Measurements from ENCODE around the gene SYT15. TPM values are rescaled to one million over a fixed set of nuclear protein-coding genes. Genes with fewer than 3 reads are reported as not detected.
"Not testable (repeated sequence)": the region's sequence is repeated elsewhere in the genome, so short reads cannot be mapped to it uniquely, and the experiment has no call there.

SYT15 gene
- polyA plus RNA-seq, 1 of the 3 experiments (the other 2 are of a cell fraction), result 0.07 TPM

DNA sequence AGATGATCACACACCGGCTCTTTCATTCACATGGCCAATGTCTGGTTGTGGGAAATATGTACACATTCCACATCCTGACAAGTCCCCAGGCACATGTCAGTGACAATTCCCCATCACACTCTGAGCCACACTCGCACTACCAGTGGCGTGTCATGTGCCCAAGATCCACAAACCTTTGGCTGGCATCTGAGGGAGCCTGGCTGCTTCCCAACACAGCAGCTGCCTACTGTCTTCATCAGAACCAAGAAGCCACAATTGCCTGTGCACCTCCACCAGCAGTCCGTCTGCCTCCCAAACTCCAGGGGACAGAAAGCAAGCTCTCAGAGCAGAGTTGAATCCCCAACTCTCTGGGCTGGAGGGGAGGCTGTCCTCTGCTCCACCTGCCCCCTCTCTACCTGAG, 6.2 kb upstream of the SYT15 start:
- H3F3A ChIP-seq (replicated peaks; ENCODE audit: insufficient read depth); H3K9me3 ChIP-seq; H3K9ac ChIP-seq; H3K4me3 ChIP-seq (ENCODE audit: low read depth in 2 of 2, low read length in 1 of 2); H3K27ac ChIP-seq (ENCODE audit: low read depth in 2 of 2, low read length in 1 of 2); H3K36me3 ChIP-seq (replicated peaks in 1 of 2; ENCODE audit: control insufficient read depth in 1 of 2, insufficient read depth in 2 of 2, low read length in 1 of 2); H3K27me3 ChIP-seq (ENCODE audit: insufficient read depth); DNase-seq; H3K4me1 ChIP-seq (ENCODE audit: control insufficient read depth in 1 of 2, insufficient read depth in 2 of 2, low read depth in 1 of 2, low read length in 1 of 2); H3K79me2 ChIP-seq (ENCODE audit: insufficient read depth); CTCF ChIA-PET; H2AFZ ChIP-seq (ENCODE audit: low read depth); POLR2A ChIA-PET; H4K20me1 ChIP-seq (ENCODE audit: insufficient read depth); H3K9me2 ChIP-seq; H3K4me2 ChIP-seq: not testable (repeated sequence)
- WGBS (ENCODE audit: low lambda C conversion rate), result no CpG with 5 or more reads among the region's 4 CpGs

DNA sequence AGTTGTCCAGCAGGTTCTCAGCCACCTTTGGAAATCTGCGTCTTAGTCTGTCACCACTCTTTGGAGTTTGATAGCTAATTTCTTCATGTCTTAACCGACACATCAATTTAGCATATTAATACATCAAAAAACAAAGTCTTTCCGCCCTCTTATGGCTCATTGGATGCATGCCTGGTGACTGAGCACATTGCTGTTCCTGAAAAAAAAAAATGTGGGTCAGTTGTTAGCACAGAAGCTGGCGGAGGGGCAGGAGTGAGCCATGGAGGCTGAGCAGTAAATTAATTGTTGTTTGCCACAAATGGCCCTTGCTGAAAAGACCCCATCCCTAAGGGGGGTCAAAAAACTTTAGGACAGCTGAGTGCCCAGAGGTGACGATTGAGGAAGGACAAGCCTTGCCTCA, 5.6 kb upstream of the SYT15 start:
- H3K4me1 ChIP-seq (ENCODE audit: control insufficient read depth in 1 of 2, insufficient read depth in 2 of 2, low read depth in 1 of 2, low read length in 1 of 2); H3K36me3 ChIP-seq (replicated peaks in 1 of 2; ENCODE audit: control insufficient read depth in 1 of 2, insufficient read depth in 2 of 2, low read length in 1 of 2); H3K79me2 ChIP-seq (ENCODE audit: insufficient read depth); H3K9me2 ChIP-seq; H3K4me2 ChIP-seq; POLR2A ChIA-PET; H3K27ac ChIP-seq (ENCODE audit: low read depth in 2 of 2, low read length in 1 of 2); H4K20me1 ChIP-seq (ENCODE audit: insufficient read depth); H3K27me3 ChIP-seq (ENCODE audit: insufficient read depth); H3F3A ChIP-seq (replicated peaks; ENCODE audit: insufficient read depth); H3K9me3 ChIP-seq; H3K9ac ChIP-seq; CTCF ChIA-PET; H3K4me3 ChIP-seq (ENCODE audit: low read depth in 2 of 2, low read length in 1 of 2); H2AFZ ChIP-seq (ENCODE audit: low read depth); DNase-seq: not testable (repeated sequence)
- WGBS (ENCODE audit: low lambda C conversion rate), result 53% methylated on average over 4 of the region's 5 CpGs

DNA sequence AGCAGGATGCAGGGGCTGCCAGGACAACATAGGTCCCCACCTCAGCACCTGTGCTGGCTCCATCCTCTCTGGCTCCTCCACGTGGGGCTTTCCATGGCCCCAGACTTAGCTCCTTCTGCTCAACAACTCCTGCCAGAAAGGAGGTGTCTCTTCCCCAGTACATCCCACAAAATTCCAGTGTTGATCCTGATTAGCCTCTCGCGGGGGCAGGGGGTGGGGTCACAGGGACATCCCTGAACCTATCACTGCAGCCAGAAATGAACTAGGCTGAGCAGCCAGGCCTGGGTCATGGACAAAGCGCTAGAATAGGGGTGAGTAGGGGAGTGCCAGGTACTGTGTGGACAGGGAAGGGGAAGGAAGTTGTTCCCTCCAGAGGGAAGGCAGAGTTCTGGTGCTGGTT, 5.0 kb upstream of the SYT15 start:
- H3K9ac ChIP-seq; H3K9me3 ChIP-seq; H4K20me1 ChIP-seq (ENCODE audit: insufficient read depth); H3K4me1 ChIP-seq (ENCODE audit: control insufficient read depth in 1 of 2, insufficient read depth in 2 of 2, low read depth in 1 of 2, low read length in 1 of 2); H3K27me3 ChIP-seq (ENCODE audit: insufficient read depth); H3K36me3 ChIP-seq (replicated peaks in 1 of 2; ENCODE audit: control insufficient read depth in 1 of 2, insufficient read depth in 2 of 2, low read length in 1 of 2); H3K9me2 ChIP-seq; DNase-seq; H3K4me2 ChIP-seq; H3K27ac ChIP-seq (ENCODE audit: low read depth in 2 of 2, low read length in 1 of 2); H3F3A ChIP-seq (replicated peaks; ENCODE audit: insufficient read depth); H2AFZ ChIP-seq (ENCODE audit: low read depth); CTCF ChIA-PET; H3K79me2 ChIP-seq (ENCODE audit: insufficient read depth); H3K4me3 ChIP-seq (ENCODE audit: low read depth in 2 of 2, low read length in 1 of 2); POLR2A ChIA-PET: not testable (repeated sequence)
- 85% methylated on average over 4 of the region's 4 CpGs for WGBS (ENCODE audit: low lambda C conversion rate)

DNA sequence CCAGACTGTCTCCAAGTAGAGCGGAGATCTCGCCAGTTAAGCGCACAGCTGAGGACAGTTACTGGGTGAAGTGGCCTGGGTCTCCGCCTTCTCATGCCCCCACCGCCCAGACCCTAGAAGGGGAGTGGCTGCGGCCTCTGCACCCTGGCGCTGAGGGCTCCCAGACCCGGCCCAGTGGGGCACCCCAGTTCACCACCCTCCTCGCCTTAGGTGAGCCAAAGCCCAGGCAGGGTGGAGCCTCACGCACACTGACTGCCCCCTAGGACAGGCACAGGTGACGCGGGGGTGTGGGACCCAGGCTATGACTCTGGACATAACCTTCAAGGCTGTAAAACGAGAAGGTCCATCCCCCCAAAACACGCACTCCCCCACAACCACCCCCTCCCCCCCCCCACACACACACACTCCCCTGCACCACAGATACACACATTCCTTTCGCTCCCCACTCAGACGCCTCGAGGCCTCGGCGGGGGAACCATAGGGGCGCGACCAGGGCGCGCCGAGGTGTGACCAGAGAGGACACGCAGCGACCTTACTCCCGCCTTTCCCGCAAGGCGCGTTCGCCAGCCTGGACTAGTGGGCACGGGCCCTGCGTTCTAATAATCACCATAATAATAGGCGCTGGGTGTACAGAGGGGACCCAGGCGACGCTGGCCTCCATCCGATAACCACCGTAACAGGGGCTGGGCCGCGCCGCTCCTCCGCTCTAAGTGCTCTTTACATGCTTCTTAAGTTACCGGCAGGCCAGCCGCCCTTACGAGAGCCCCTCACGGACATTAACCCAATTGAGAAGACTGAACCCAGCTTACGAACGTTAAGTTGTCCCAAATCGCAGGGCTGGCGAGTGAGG, 1.1 kb upstream of the SYT15 start:
- H3K27me3 ChIP-seq (ENCODE audit: insufficient read depth); H3K79me2 ChIP-seq (ENCODE audit: insufficient read depth); CTCF ChIA-PET; DNase-seq; H3K36me3 ChIP-seq (replicated peaks in 1 of 2; ENCODE audit: control insufficient read depth in 1 of 2, insufficient read depth in 2 of 2, low read length in 1 of 2); H3K4me3 ChIP-seq (ENCODE audit: low read depth in 2 of 2, low read length in 1 of 2); POLR2A ChIA-PET; H3F3A ChIP-seq (replicated peaks; ENCODE audit: insufficient read depth); H2AFZ ChIP-seq (ENCODE audit: low read depth); H3K9me3 ChIP-seq; H3K4me1 ChIP-seq (ENCODE audit: control insufficient read depth in 1 of 2, insufficient read depth in 2 of 2, low read depth in 1 of 2, low read length in 1 of 2); H3K9ac ChIP-seq; H3K4me2 ChIP-seq; H3K27ac ChIP-seq (ENCODE audit: low read depth in 2 of 2, low read length in 1 of 2); H3K9me2 ChIP-seq; H4K20me1 ChIP-seq (ENCODE audit: insufficient read depth): not testable (repeated sequence)
- 95% methylated on average over 23 of the region's 50 CpGs for WGBS (ENCODE audit: low lambda C conversion rate)

DNA sequence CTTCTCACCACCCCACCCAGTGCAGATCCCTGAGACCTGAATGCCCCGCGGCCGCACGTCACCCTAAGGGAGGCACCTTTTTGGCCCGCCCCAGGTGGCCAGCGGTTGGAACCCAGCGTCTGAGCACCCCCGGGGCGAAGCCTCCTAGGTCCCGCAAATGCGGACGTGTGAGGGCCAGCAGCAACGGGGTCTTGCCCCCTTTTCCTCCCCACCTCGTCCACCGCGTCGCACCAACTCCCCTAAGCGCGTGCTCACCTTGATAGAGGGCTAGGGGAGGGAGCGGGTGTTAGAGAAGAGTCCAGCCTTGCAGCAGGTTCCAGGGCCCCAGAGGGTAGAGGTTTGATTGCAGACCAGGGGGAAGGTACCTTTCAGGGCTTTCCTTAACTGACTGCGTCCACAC, 450 bp downstream of the SYT15 start:
- H4K20me1 ChIP-seq (ENCODE audit: insufficient read depth); CTCF ChIA-PET; H3K4me1 ChIP-seq (ENCODE audit: control insufficient read depth in 1 of 2, insufficient read depth in 2 of 2, low read depth in 1 of 2, low read length in 1 of 2); H3K79me2 ChIP-seq (ENCODE audit: insufficient read depth); H3K4me3 ChIP-seq (ENCODE audit: low read depth in 2 of 2, low read length in 1 of 2); H3K9me3 ChIP-seq; H3K4me2 ChIP-seq; H2AFZ ChIP-seq (ENCODE audit: low read depth); H3K9ac ChIP-seq; H3K36me3 ChIP-seq (replicated peaks in 1 of 2; ENCODE audit: control insufficient read depth in 1 of 2, insufficient read depth in 2 of 2, low read length in 1 of 2); H3K27me3 ChIP-seq (ENCODE audit: insufficient read depth); H3K27ac ChIP-seq (ENCODE audit: low read depth in 2 of 2, low read length in 1 of 2); POLR2A ChIA-PET; DNase-seq; H3F3A ChIP-seq (replicated peaks; ENCODE audit: insufficient read depth); H3K9me2 ChIP-seq: not testable (repeated sequence)
- 91% methylated on average over 7 of the region's 21 CpGs for WGBS (ENCODE audit: low lambda C conversion rate)

DNA sequence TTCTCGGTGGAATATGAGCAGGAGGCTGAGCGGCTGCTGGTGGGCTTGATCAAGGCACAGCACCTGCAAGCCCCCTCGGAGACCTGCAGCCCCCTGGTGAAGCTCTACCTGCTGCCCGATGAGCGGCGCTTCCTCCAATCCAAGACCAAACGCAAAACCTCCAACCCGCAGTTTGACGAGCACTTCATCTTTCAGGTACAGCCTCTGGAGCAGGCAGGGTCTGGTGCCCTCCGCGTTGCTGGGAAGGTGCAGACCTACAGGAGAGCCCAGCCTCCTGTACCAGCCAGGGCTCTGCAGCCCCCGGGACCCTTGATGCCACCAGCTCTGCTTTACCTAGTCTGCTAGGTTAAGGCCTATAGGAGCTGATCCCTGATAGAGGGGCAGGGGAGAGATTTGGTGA, 3.1 kb downstream of the SYT15 start:
- H3K9ac ChIP-seq; H3K4me3 ChIP-seq (ENCODE audit: low read depth in 2 of 2, low read length in 1 of 2); H3K4me2 ChIP-seq; DNase-seq; H3K9me3 ChIP-seq; H3K4me1 ChIP-seq (ENCODE audit: control insufficient read depth in 1 of 2, insufficient read depth in 2 of 2, low read depth in 1 of 2, low read length in 1 of 2); H3F3A ChIP-seq (replicated peaks; ENCODE audit: insufficient read depth); H3K27me3 ChIP-seq (ENCODE audit: insufficient read depth); H2AFZ ChIP-seq (ENCODE audit: low read depth); H4K20me1 ChIP-seq (ENCODE audit: insufficient read depth); H3K36me3 ChIP-seq (replicated peaks in 1 of 2; ENCODE audit: control insufficient read depth in 1 of 2, insufficient read depth in 2 of 2, low read length in 1 of 2); POLR2A ChIA-PET; H3K9me2 ChIP-seq; H3K79me2 ChIP-seq (ENCODE audit: insufficient read depth); H3K27ac ChIP-seq (ENCODE audit: low read depth in 2 of 2, low read length in 1 of 2); CTCF ChIA-PET: not testable (repeated sequence)
- 100% methylated on average over 5 of the region's 12 CpGs for WGBS (ENCODE audit: low lambda C conversion rate)
